Measurements from ENCODE around the gene USHBP1.

The USHBP1 gene

GRCh38 chr19:17236811-17237543 lies 27.6 kb downstream of the USHBP1 start:
- no peak overlapping the region for H3K9ac ChIP-seq (ENCODE audit: low read length)
- no peak overlapping the region for H2BK5ac ChIP-seq (ENCODE audit: low read depth, low read length, poor library complexity, severe bottlenecking)
- H3K18ac ChIP-seq (ENCODE audit: low read depth in 1 of 2, low read length in 2 of 2): peak overlapping the region in 1 of 2 experiments; percentile 90
- no peak overlapping the region for H3K14ac ChIP-seq (ENCODE audit: low read length in 2 of 2)
- H3K27ac ChIP-seq (ENCODE audit: low read length, poor library complexity, severe bottlenecking): no peak overlapping the region
- H2BK120ac ChIP-seq (ENCODE audit: low read depth, low read length): no peak overlapping the region
- peaks cover 21 to 57% of the 10 kb centered on the region in 2 experiments for H3K36me3 ChIP-seq (ENCODE audit: control insufficient read depth in 1 of 2, insufficient read depth in 2 of 2, low read depth in 1 of 2, low read length in 2 of 2)
- peaks cover 16% of the 10 kb centered on the region for H3K79me1 ChIP-seq (replicated peaks; ENCODE audit: low read length, poor library complexity, severe bottlenecking)
- H4K91ac ChIP-seq (ENCODE audit: low read length): no peak overlapping the region
- H3K4me2 ChIP-seq (ENCODE audit: low read length, poor library complexity, severe bottlenecking): no peak overlapping the region
- H3K4ac ChIP-seq (ENCODE audit: low read depth in 1 of 2, low read length in 2 of 2): peak overlapping the region in 1 of 2 experiments; percentile 45
- peaks cover 34% of the 10 kb centered on the region for H3K4me1 ChIP-seq (ENCODE audit: control insufficient read depth, insufficient read depth, low read depth, low read length)
- 91% methylated on average over 18 of the region's 18 CpGs for WGBS
- H2BK15ac ChIP-seq (ENCODE audit: low read depth, poor library complexity, severe bottlenecking): no peak overlapping the region
- H2AFZ ChIP-seq (ENCODE audit: low read depth, low read length): no peak overlapping the region
- no peaks in the 10 kb centered on the region for H3K27me3 ChIP-seq (ENCODE audit: control insufficient read depth in 1 of 2, insufficient read depth in 1 of 2, low read length in 2 of 2)
- no peak overlapping the region for H4K8ac ChIP-seq (ENCODE audit: low read length)
- peak overlapping the region in 1 of 2 experiments; percentile 87 for H2BK12ac ChIP-seq (ENCODE audit: low read length in 2 of 2)
- no peak overlapping the region for H2AK5ac ChIP-seq (ENCODE audit: low read length, severe bottlenecking)
- H3K4me3 ChIP-seq (ENCODE audit: insufficient read depth in 1 of 2, low read depth in 1 of 2, low read length in 2 of 2): no peak overlapping the region
- H3K9me3 ChIP-seq (ENCODE audit: control insufficient read depth, low read length): no peaks in the 10 kb centered on the region
- no peak overlapping the region for H3K23ac ChIP-seq (ENCODE audit: low read length in 2 of 2)
- DNase-seq: no peak

GRCh38 chr19:17235971-17236777 lies 28.4 kb downstream of the USHBP1 start:
- Histone ChIP-seq H3K79me1 (replicated peaks; ENCODE audit: low read length, poor library complexity, severe bottlenecking) (peaks cover 17% of the 10 kb centered on the region), H3K23ac (ENCODE audit: low read length in 2 of 2) (peak overlapping the region in 1 of 2 experiments; percentile 77), H3K9ac (ENCODE audit: low read length) (no peak overlapping the region), H2BK15ac (ENCODE audit: low read depth, poor library complexity, severe bottlenecking) (peak overlapping the region; percentile 78), H2BK12ac (ENCODE audit: low read length in 2 of 2) (peak overlapping the region in 1 of 2 experiments; percentile 87), H3K14ac (ENCODE audit: low read length in 2 of 2) (peak overlapping the region in 1 of 2 experiments; percentile 90), H3K36me3 (ENCODE audit: control insufficient read depth in 1 of 2, insufficient read depth in 2 of 2, low read depth in 1 of 2, low read length in 2 of 2) (peaks cover 28 to 60% of the 10 kb centered on the region in 2 experiments), H2AFZ (ENCODE audit: low read depth, low read length) (no peak overlapping the region), H2AK5ac (ENCODE audit: low read length, severe bottlenecking) (peak overlapping the region; percentile 56), H3K4me2 (ENCODE audit: low read length, poor library complexity, severe bottlenecking) (peak overlapping the region; percentile 92), H3K27ac (ENCODE audit: low read length, poor library complexity, severe bottlenecking) (peak overlapping the region; percentile 65), H3K4ac (ENCODE audit: low read depth in 1 of 2, low read length in 2 of 2) (peak overlapping the region; percentile 28 to 56), H3K9me3 (ENCODE audit: control insufficient read depth, low read length) (no peaks in the 10 kb centered on the region), H3K27me3 (ENCODE audit: control insufficient read depth in 1 of 2, insufficient read depth in 1 of 2, low read length in 2 of 2) (no peaks in the 10 kb centered on the region), H3K18ac (ENCODE audit: low read depth in 1 of 2, low read length in 2 of 2) (peak overlapping the region; percentile 57 to 96), H4K8ac (ENCODE audit: low read length) (peak overlapping the region; percentile 92), H3K4me1 (ENCODE audit: control insufficient read depth, insufficient read depth, low read depth, low read length) (peaks cover 30% of the 10 kb centered on the region), H3K4me3 (ENCODE audit: insufficient read depth in 1 of 2, low read depth in 1 of 2, low read length in 2 of 2) (peak overlapping the region; percentile 68 to 74), H2BK120ac (ENCODE audit: low read depth, low read length) (peak overlapping the region; percentile 82), H2BK5ac (ENCODE audit: low read depth, low read length, poor library complexity, severe bottlenecking) (no peak overlapping the region), H4K91ac (ENCODE audit: low read length) (peak overlapping the region; percentile 70)
- no peak for DNase-seq
- 10% methylated on average over 7 of the region's 27 CpGs for WGBS

- H4K8ac ChIP-seq (ENCODE audit: low read length): peak overlapping the region; percentile 92
- H3K4me3 ChIP-seq (ENCODE audit: insufficient read depth in 1 of 2, low read depth in 1 of 2, low read length in 2 of 2): peak overlapping the region; percentile 68 to 74
- no peak overlapping the region for H2AFZ ChIP-seq (ENCODE audit: low read depth, low read length)
- 3% methylated on average over 63 of the region's 80 CpGs for WGBS
- H3K14ac ChIP-seq (ENCODE audit: low read length in 2 of 2): peak overlapping the region in 1 of 2 experiments; percentile 90
- peak; percentile 79 for DNase-seq
- peak overlapping the region; percentile 83 for H2BK15ac ChIP-seq (ENCODE audit: low read depth, poor library complexity, severe bottlenecking)
- H3K4me1 ChIP-seq (ENCODE audit: control insufficient read depth, insufficient read depth, low read depth, low read length): peaks cover 26% of the 10 kb centered on the region
- peak overlapping the region in 1 of 2 experiments; percentile 77 for H3K23ac ChIP-seq (ENCODE audit: low read length in 2 of 2)
- peak overlapping the region in 1 of 2 experiments; percentile 87 for H2BK12ac ChIP-seq (ENCODE audit: low read length in 2 of 2)
- H3K79me1 ChIP-seq (replicated peaks; ENCODE audit: low read length, poor library complexity, severe bottlenecking): peaks cover 22% of the 10 kb centered on the region
- H4K91ac ChIP-seq (ENCODE audit: low read length): peak overlapping the region; percentile 92
- H3K9ac ChIP-seq (ENCODE audit: low read length): peak overlapping the region; percentile 60
- H2BK5ac ChIP-seq (ENCODE audit: low read depth, low read length, poor library complexity, severe bottlenecking): no peak overlapping the region
- H3K27me3 ChIP-seq (ENCODE audit: control insufficient read depth in 1 of 2, insufficient read depth in 1 of 2, low read length in 2 of 2): no peaks in the 10 kb centered on the region
- peak overlapping the region; percentile 90 for H2AK5ac ChIP-seq (ENCODE audit: low read length, severe bottlenecking)
- H3K4me2 ChIP-seq (ENCODE audit: low read length, poor library complexity, severe bottlenecking): peak overlapping the region; percentile 92
- peak overlapping the region; percentile 68 for H3K27ac ChIP-seq (ENCODE audit: low read length, poor library complexity, severe bottlenecking)
- H3K9me3 ChIP-seq (ENCODE audit: control insufficient read depth, low read length): no peaks in the 10 kb centered on the region
- H3K4ac ChIP-seq (ENCODE audit: low read depth in 1 of 2, low read length in 2 of 2): peak overlapping the region; percentile 21 to 28
- H3K18ac ChIP-seq (ENCODE audit: low read depth in 1 of 2, low read length in 2 of 2): peak overlapping the region; percentile 40 to 96
- peak overlapping the region; percentile 54 for H2BK120ac ChIP-seq (ENCODE audit: low read depth, low read length)
- peaks cover 31 to 62% of the 10 kb centered on the region in 2 experiments for H3K36me3 ChIP-seq (ENCODE audit: control insufficient read depth in 1 of 2, insufficient read depth in 2 of 2, low read depth in 1 of 2, low read length in 2 of 2)
Observed at GRCh38 chr19:17235300-17235970, 29.1 kb downstream of the USHBP1 start.
